Activated gamma-delta T cell treated with anti-CD3 and anti-CD28 coated beads, Interleukin-2, amount 50 U/mL, for 16 hours (primary cell): ENCODE measurements around the gene LBX2.

Source experiments
- DNase-seq: peaks from one replicate; pipeline ENCODE4 v3.0.0-alpha.2; 2020; ENCODE audit warnings: low read depth

The LBX2 gene

GRCh38 chr2:74457129-74457548 is 42.3 kb downstream of the LBX2 start:
- no peak for DNase-seq

GRCh38 chr2:74454654-74455511 is 44.5 kb downstream of the LBX2 start, which contains the start of gene INO80B:
TSS of gene INO80B (plus strand) at chr2:74455087. CDS start at chr2:74455117, 30 bp downstream.
- peak; percentile 94 for DNase-seq

GRCh38 chr2:74450570-74451190 is 48.7 kb downstream of the LBX2 start:
- DNase-seq, result no peak

GRCh38 chr2:74448771-74449170 is 50.6 kb downstream of the LBX2 start:
- DNase-seq, result no peak
